ENCODE results near the gene HMX2.

The HMX2 gene

GRCh38 chr10:123183724-123184123, 35.8 kb downstream of the HMX2 start:
- FAIRE-seq (no peak), DNase-seq (ENCODE audit: insufficient read length, low spot score) (no peak)
- TF ChIP-seq POU2F2 (IDR thresholded peaks at IDR 0.05; ENCODE audit: low read depth, low read length), result no peak
- TF ChIP-seq POLR2AphosphoS5 (IDR thresholded peaks at IDR 0.05; ENCODE audit: low read depth, low read length), result no peak
- no peak for TF ChIP-seq SPI1 (IDR thresholded peaks at IDR 0.05; ENCODE audit: low read depth, low read length)
- no peak for TF ChIP-seq PAX5 (IDR thresholded peaks at IDR 0.05; ENCODE audit: insufficient read depth, low read length, severe bottlenecking)
- no peak for TF ChIP-seq TAF1 (IDR thresholded peaks at IDR 0.05; ENCODE audit: low read depth, low read length)
- TF ChIP-seq POLR2A (IDR thresholded peaks at IDR 0.05; ENCODE audit: low read depth, low read length), result no peak

DNA sequence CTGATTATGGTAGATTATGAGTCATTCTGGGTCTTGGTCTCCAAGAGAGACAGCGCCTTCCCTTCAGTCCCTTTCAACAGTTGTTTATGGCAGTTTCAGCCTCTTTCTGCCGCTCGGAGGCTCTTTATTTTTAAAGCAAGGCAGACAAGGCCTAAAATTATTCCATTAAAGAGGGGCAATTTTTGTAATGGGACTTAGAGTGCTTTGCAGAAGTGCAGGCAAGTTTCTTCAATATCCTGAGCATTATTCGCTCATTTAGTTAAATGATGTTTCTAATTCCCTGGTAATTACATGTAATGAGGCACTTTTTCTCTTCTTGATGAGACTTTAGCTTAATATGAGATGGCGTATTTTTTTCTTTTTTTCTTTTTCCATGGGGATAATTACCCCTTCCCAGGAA, 39.8 kb downstream of the HMX2 start:
- TF ChIP-seq TAF1 (IDR thresholded peaks at IDR 0.05; ENCODE audit: low read depth, low read length) (no peak), PAX5 (IDR thresholded peaks at IDR 0.05; ENCODE audit: insufficient read depth, low read length, severe bottlenecking) (no peak), SPI1 (IDR thresholded peaks at IDR 0.05; ENCODE audit: low read depth, low read length) (no peak), POLR2A (IDR thresholded peaks at IDR 0.05; ENCODE audit: low read depth, low read length) (no peak)
- no peak for DNase-seq (ENCODE audit: insufficient read length, low spot score)

GRCh38 chr10:123191886-123192285, 44.0 kb downstream of the HMX2 start:
- FAIRE-seq (no peak), DNase-seq (ENCODE audit: insufficient read length, low spot score) (no peak)
- TF ChIP-seq POU2F2 (IDR thresholded peaks at IDR 0.05; ENCODE audit: low read depth, low read length), result no peak
- no peak for TF ChIP-seq PAX5 (IDR thresholded peaks at IDR 0.05; ENCODE audit: insufficient read depth, low read length, severe bottlenecking)
- TF ChIP-seq POLR2AphosphoS5 (IDR thresholded peaks at IDR 0.05; ENCODE audit: low read depth, low read length), result no peak
- TF ChIP-seq SPI1 (IDR thresholded peaks at IDR 0.05; ENCODE audit: low read depth, low read length), result no peak
- TF ChIP-seq TAF1 (IDR thresholded peaks at IDR 0.05; ENCODE audit: low read depth, low read length), result no peak
- no peak for TF ChIP-seq POLR2A (IDR thresholded peaks at IDR 0.05; ENCODE audit: low read depth, low read length)

More for the DNA sequence above, 39.8 kb downstream of the HMX2 start:
- no peak for FAIRE-seq

DNA sequence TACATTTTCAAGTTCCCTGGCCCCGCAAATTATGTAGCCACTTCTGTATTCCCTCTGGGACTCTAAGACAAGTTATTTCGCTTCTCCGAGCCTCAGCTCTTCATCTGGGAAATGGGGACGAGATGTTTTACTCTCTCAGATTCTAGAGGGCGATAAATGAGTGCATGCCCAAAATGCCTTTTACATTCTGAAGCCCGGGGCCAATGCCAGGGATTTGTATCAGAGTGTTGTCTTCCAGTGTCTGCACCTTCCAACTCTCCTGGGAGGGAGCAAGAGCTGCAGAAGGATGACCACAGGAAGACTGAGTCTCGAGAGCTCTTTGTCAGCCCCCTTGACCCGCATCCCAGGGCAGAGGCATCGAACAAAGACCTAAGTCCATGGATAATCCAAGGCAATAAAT, 46.1 kb downstream of the HMX2 start:
- TF ChIP-seq POU2F2 (IDR thresholded peaks at IDR 0.05; ENCODE audit: low read depth, low read length), result no peak
- TF ChIP-seq POLR2A (IDR thresholded peaks at IDR 0.05; ENCODE audit: low read depth, low read length), result no peak
- TF ChIP-seq PAX5 (IDR thresholded peaks at IDR 0.05; ENCODE audit: insufficient read depth, low read length, severe bottlenecking), result no peak
- TF ChIP-seq POLR2AphosphoS5 (IDR thresholded peaks at IDR 0.05; ENCODE audit: low read depth, low read length), result no peak
- TF ChIP-seq TAF1 (IDR thresholded peaks at IDR 0.05; ENCODE audit: low read depth, low read length), result no peak
- no peak for TF ChIP-seq SPI1 (IDR thresholded peaks at IDR 0.05; ENCODE audit: low read depth, low read length)
- no peak for FAIRE-seq
- no peak for DNase-seq (ENCODE audit: insufficient read length, low spot score)
